HG02798 (cell line): Measurements from ENCODE around the gene TAAR5.
"Not testable (repeated sequence)": the region's sequence is repeated elsewhere in the genome, so short reads cannot be mapped to it uniquely, and the experiment has no call there.

Experiments used
- ATAC-seq: cut with Tn5 transposase; IDR thresholded peaks from one replicate; pipeline ENCODE4 v1.9.1; 2021; ENCODE audit warnings: mild to moderate bottlenecking; ENCODE audit not compliant: unreplicated experiment, poor library complexity

TAAR5 gene

GRCh38 chr6:132589454-132589853 lies at the start of gene TAAR5:
TAAR5 (minus strand) TSS chr6:132589741; CDS start chr6:132589686, 55 bp downstream.
- no peak for ATAC-seq

GRCh38 chr6:132637135-132637534 lies 47.6 kb upstream of the TAAR5 start:
- not testable (repeated sequence) for ATAC-seq

GRCh38 chr6:132635906-132636305 lies 46.4 kb upstream of the TAAR5 start:
- ATAC-seq: not testable (repeated sequence)

GRCh38 chr6:132635288-132635687 lies 45.7 kb upstream of the TAAR5 start:
- not testable (repeated sequence) for ATAC-seq

- ATAC-seq: no peak
Observed at GRCh38 chr6:132634796-132635195, 45.3 kb upstream of the TAAR5 start.

GRCh38 chr6:132633362-132633761 lies 43.8 kb upstream of the TAAR5 start:
- no peak for ATAC-seq

- ATAC-seq: no peak
Observed at GRCh38 chr6:132624175-132624574, 34.6 kb upstream of the TAAR5 start, which contains the start of gene TAAR2. TAAR2 (minus strand) TSS chr6:132624275; CDS start chr6:132624275, 0 bp downstream.

GRCh38 chr6:132623106-132623845 lies 33.7 kb upstream of the TAAR5 start:
- ATAC-seq: no peak

- ATAC-seq: no peak
Observed at GRCh38 chr6:132616677-132617076, 27.1 kb upstream of the TAAR5 start.

- peak; percentile 55 for ATAC-seq
Observed at GRCh38 chr6:132614554-132614953, 25.0 kb upstream of the TAAR5 start.

- no peak for ATAC-seq
Observed at GRCh38 chr6:132612449-132613108, 23.0 kb upstream of the TAAR5 start.

GRCh38 chr6:132611616-132612015 lies 22.1 kb upstream of the TAAR5 start:
- ATAC-seq: no peak

- ATAC-seq: no peak
Observed at GRCh38 chr6:132607544-132608233, 18.1 kb upstream of the TAAR5 start.

- ATAC-seq: no peak
Observed at GRCh38 chr6:132604635-132605152, 15.2 kb upstream of the TAAR5 start.

GRCh38 chr6:132600900-132601299 lies 11.4 kb upstream of the TAAR5 start:
- ATAC-seq: not testable (repeated sequence)

GRCh38 chr6:132598473-132598872 lies 8.9 kb upstream of the TAAR5 start:
- ATAC-seq: peak; percentile 84

- no peak for ATAC-seq
Observed at GRCh38 chr6:132596201-132596600, 6.7 kb upstream of the TAAR5 start.

GRCh38 chr6:132592855-132593254 lies 3.3 kb upstream of the TAAR5 start:
- no peak for ATAC-seq

GRCh38 chr6:132590362-132590761 lies 821 bp upstream of the TAAR5 start:
- ATAC-seq: no peak

- ATAC-seq: no peak
Observed at GRCh38 chr6:132587424-132587823, 2.1 kb downstream of the TAAR5 start.

GRCh38 chr6:132584698-132585097 lies 4.8 kb downstream of the TAAR5 start:
- no peak for ATAC-seq
